Activated T-cell treated with anti-CD3 and anti-CD28 coated beads, Interleukin-2, amount 50 U/mL, for 4 hours (primary cell): ENCODE measurements around the gene FNDC3B. TPM values are rescaled to one million over a fixed set of nuclear protein-coding genes. Genes with fewer than 3 reads are reported as not detected.

Experiments used
- ATAC-seq, 2 donors: fragments of 200-7000 bp; cut with Tn5 transposase; one replicate each; pipeline ENCODE4 v1.10.0; 2021
- DNase-seq: peaks from one replicate; pipeline ENCODE4 v3.0.0-alpha.2; 2020
- H3K27me3 Mint-ChIP-seq: one replicate; pipeline ENCODE4 v1.8.0; 2021; ENCODE audit warnings: low read depth, mixed read lengths
- H3K36me3 Mint-ChIP-seq: one replicate; pipeline ENCODE4 v1.8.0; 2022; ENCODE audit warnings: mixed read lengths; ENCODE audit not compliant: insufficient read depth
- H3K4me1 Mint-ChIP-seq: one replicate; pipeline ENCODE4 v1.8.0; 2021; ENCODE audit warnings: low read depth, mixed read lengths
- H3K4me3 Mint-ChIP-seq: one replicate; pipeline ENCODE4 v1.8.0; 2021; ENCODE audit warnings: mild to moderate bottlenecking, moderate library complexity, mixed read lengths
- H3K9me3 Mint-ChIP-seq: one replicate; pipeline ENCODE4 v1.8.0; 2021; ENCODE audit warnings: mixed read lengths
- total RNA-seq, 3 donors: library from RNA; stranded (reverse); gene quantifications; one replicate each; pipeline ENCODE4 v1.2.1, GENCODE V29; 2021

FNDC3B gene
- total RNA-seq, 3 donors from 2014 or later, result 20.3 to 23.9 (median 21.2) TPM

- no peak for ATAC-seq
- Mint-ChIP-seq H3K36me3 (peaks cover 9% of the 10 kb centered on the region), H3K9me3 (no peaks in the 10 kb centered on the region), H3K4me3 (no peak overlapping the region), H3K4me1 (peaks cover 21% of the 10 kb centered on the region), H3K27me3 (no peaks in the 10 kb centered on the region)
- DNase-seq, result no peak
Measured at GRCh38 chr3:172158741-172159140, 119.4 kb downstream of the FNDC3B start.

GRCh38 chr3:172159376-172159775 is 120.0 kb downstream of the FNDC3B start:
- Mint-ChIP-seq H3K4me3 (no peak overlapping the region), H3K36me3 (peaks cover 9% of the 10 kb centered on the region), H3K4me1 (peaks cover 18% of the 10 kb centered on the region), H3K27me3 (no peaks in the 10 kb centered on the region), H3K9me3 (no peaks in the 10 kb centered on the region)
- no peak for ATAC-seq
- no peak for DNase-seq

GRCh38 chr3:172159962-172160538 is 120.7 kb downstream of the FNDC3B start:
- Mint-ChIP-seq H3K27me3 (no peaks in the 10 kb centered on the region), H3K4me1 (peaks cover 11% of the 10 kb centered on the region), H3K9me3 (no peaks in the 10 kb centered on the region), H3K4me3 (no peak overlapping the region), H3K36me3 (peaks cover 9% of the 10 kb centered on the region)
- DNase-seq (no peak), ATAC-seq (no peak)

GRCh38 chr3:172161133-172161789 is 121.9 kb downstream of the FNDC3B start:
- Mint-ChIP-seq H3K9me3 (no peaks in the 10 kb centered on the region), H3K27me3 (no peaks in the 10 kb centered on the region), H3K4me3 (no peak overlapping the region), H3K4me1 (peaks cover 7% of the 10 kb centered on the region), H3K36me3 (peaks cover 7% of the 10 kb centered on the region)
- ATAC-seq (no peak), DNase-seq (no peak)

DNA sequence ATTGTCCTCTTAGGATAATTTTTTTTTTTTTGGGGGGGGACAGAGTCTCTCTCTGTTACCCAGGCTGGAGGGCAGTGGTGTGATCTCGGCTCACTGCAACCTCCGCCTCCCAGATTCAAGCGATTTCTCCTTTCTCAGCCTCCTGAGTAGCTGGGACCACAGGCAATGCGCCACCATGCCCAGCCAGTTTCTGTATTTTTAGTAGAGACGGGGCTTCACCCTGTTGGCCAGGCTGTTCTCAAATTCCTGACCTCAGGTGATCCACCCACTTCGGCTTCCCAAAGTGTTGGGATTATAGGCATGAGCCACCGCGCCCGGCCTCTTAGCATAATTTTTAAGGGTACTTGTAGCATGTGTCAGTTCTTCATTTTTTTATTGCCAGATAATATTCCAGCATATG is 122.6 kb downstream of the FNDC3B start:
- no peak for DNase-seq

DNA sequence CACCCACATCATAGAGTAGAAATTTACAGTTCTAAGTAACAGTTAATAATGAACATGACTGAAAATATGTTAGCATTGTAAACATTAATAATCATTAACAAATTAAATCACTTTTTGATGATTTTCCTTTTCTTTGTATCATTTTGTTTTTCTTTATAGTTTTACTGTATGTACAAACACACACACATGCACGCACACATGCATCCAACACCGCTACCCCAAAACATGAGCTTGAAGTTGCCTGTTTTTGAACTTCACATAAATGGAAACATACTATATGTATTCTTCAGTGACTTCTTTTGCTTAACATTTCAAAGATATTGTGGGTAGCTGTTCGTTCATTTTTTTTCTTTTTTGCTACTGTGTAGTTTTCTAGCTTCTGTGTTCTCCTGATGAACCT is 123.9 kb downstream of the FNDC3B start:
- no peaks in the 10 kb centered on the region for H3K27me3 Mint-ChIP-seq
- peaks cover 8% of the 10 kb centered on the region for H3K4me1 Mint-ChIP-seq
- no peak overlapping the region for H3K4me3 Mint-ChIP-seq
- H3K9me3 Mint-ChIP-seq, result no peaks in the 10 kb centered on the region
- no peak for ATAC-seq
- no peak for DNase-seq
- peaks cover 3% of the 10 kb centered on the region for H3K36me3 Mint-ChIP-seq

More for the DNA sequence above, 122.6 kb downstream of the FNDC3B start:
- ATAC-seq, result no peak
- no peaks in the 10 kb centered on the region for H3K9me3 Mint-ChIP-seq
- no peak overlapping the region for H3K4me3 Mint-ChIP-seq
- peaks cover 4% of the 10 kb centered on the region for H3K36me3 Mint-ChIP-seq
- H3K27me3 Mint-ChIP-seq, result no peaks in the 10 kb centered on the region
- peaks cover 6% of the 10 kb centered on the region for H3K4me1 Mint-ChIP-seq

- H3K27me3 Mint-ChIP-seq, result no peaks in the 10 kb centered on the region
- ATAC-seq, result no peak
- H3K4me3 Mint-ChIP-seq, result no peak overlapping the region
- DNase-seq, result no peak
- no peaks in the 10 kb centered on the region for H3K9me3 Mint-ChIP-seq
- H3K4me1 Mint-ChIP-seq, result peaks cover 10% of the 10 kb centered on the region
- H3K36me3 Mint-ChIP-seq, result peaks cover 5% of the 10 kb centered on the region
Measured at GRCh38 chr3:172164620-172165362, 125.4 kb downstream of the FNDC3B start.

DNA sequence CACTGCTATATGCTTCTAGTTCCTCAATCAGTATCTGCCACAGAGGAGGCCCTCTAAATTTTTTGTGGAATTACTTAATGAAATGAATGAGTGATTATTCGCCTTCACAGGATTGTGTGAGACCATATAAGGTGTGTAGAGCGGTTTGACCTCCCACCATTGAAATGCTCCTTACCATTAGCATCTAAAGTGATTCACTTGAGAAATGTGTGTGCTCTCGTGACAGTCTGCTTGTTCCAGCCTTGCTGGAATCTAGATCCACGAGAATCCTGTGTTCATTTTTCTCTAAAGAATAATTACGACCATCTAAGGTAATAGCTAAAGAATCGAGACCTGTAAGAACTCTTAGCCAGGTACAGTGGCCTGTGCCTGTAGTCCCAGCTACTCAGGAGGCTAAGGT is 126.9 kb downstream of the FNDC3B start:
- ATAC-seq (no peak), DNase-seq (no peak)
- H3K27me3 Mint-ChIP-seq, result no peaks in the 10 kb centered on the region
- peaks cover 9% of the 10 kb centered on the region for H3K36me3 Mint-ChIP-seq
- no peak overlapping the region for H3K4me3 Mint-ChIP-seq
- H3K9me3 Mint-ChIP-seq, result no peaks in the 10 kb centered on the region
- H3K4me1 Mint-ChIP-seq, result peaks cover 8% of the 10 kb centered on the region

DNA sequence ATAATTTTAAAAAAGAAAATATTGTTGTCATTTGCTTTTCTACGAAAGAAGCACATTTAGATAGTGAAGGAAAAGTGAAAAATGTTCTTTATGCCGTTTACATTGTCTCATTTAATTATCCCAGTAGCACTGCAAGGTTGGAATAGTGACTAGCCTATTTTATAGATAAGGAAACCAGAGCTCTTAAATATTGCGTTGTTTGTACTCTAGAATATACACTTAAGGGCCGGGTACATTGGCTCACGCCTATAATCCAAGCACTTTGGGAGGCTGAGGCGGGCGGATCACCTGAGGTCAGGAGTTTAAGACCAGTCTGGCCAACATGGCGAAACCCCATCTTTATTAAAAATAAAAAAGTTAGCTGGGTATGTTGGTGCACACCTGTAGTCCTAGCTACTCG is 127.5 kb downstream of the FNDC3B start:
- DNase-seq, result no peak
- peaks cover 8% of the 10 kb centered on the region for H3K4me1 Mint-ChIP-seq

DNA sequence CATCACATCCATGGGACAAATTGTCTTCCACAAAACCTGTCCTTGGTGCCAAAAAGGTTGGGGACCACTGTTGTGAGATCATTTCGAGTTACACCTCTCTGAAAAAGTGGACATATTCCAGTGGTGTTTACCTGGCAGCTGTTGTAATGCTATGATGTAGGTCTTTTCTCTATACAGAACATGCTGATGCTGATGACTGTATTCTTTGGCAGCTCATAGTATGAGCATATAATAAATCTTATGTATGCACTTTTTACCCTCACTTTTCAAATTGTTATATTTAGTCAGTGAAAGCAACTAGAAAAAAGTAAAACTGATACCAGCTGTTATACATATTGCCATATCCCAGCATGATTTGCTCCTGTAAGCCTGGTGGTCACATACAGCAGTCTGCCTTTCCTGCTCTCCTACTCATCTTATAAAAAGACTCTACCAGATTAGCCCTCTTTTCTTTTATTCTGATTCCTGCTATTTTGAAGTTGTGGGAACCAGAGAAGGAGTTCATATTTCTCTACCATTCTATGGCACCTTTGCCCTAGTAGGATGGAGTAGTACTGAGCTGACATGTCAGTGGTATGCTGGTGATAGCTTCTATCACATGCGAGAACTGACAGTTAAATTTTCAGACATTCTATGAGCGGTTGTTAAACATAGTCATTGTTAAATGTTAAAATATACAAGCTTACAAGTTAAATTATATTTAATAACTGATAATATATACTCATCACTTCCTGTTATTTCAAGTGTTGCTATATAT is 128.7 kb downstream of the FNDC3B start:
- H3K4me1 Mint-ChIP-seq, result peaks cover 11% of the 10 kb centered on the region
- DNase-seq (no peak), ATAC-seq (no peak)
- peaks cover 9% of the 10 kb centered on the region for H3K36me3 Mint-ChIP-seq
- no peaks in the 10 kb centered on the region for H3K9me3 Mint-ChIP-seq
- H3K4me3 Mint-ChIP-seq, result no peak overlapping the region
- H3K27me3 Mint-ChIP-seq, result no peaks in the 10 kb centered on the region

More for the DNA sequence above, 127.5 kb downstream of the FNDC3B start:
- no peak for ATAC-seq
- H3K9me3 Mint-ChIP-seq, result no peaks in the 10 kb centered on the region
- no peaks in the 10 kb centered on the region for H3K27me3 Mint-ChIP-seq
- H3K4me3 Mint-ChIP-seq, result no peak overlapping the region
- H3K36me3 Mint-ChIP-seq, result peaks cover 9% of the 10 kb centered on the region

DNA sequence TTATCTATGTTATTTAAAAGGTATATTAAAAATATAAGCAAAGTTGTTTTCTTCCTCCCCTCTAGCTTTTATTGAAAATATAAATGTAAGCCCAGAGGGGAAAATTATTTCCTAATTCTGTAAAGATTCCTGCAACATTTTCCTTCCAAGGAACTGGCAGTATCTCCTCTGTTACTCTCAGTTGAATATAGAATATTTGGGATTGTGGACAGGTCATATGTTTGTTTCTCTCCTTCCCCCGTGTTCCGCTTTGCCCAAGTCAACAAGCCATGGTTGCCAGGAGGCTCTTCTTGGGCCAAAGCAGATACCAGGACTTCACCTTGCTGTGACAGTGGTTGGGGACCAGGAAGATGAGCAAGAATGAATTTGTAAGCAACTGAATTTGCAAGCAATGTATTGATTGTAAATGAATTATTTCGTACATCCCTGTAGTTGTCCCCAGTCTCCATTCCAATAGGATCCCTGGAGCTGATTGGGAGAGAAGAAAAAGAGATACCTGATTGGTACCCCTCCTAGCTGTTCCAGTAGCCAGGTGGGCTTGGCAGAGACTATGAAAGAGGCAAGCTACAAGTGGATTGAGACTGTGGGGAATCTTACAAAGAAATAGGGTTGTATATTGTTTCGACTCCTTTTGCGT is 130.8 kb downstream of the FNDC3B start:
- no peaks in the 10 kb centered on the region for H3K27me3 Mint-ChIP-seq
- peaks cover 17% of the 10 kb centered on the region for H3K4me1 Mint-ChIP-seq
- DNase-seq (no peak), ATAC-seq (no peak)
- H3K4me3 Mint-ChIP-seq, result no peak overlapping the region
- no peaks in the 10 kb centered on the region for H3K9me3 Mint-ChIP-seq
- H3K36me3 Mint-ChIP-seq, result peaks cover 9% of the 10 kb centered on the region

- H3K27me3 Mint-ChIP-seq, result no peaks in the 10 kb centered on the region
- no peaks in the 10 kb centered on the region for H3K9me3 Mint-ChIP-seq
- ATAC-seq, result no peak
- H3K4me3 Mint-ChIP-seq, result no peak overlapping the region
- no peak for DNase-seq
- H3K36me3 Mint-ChIP-seq, result peaks cover 9% of the 10 kb centered on the region
- H3K4me1 Mint-ChIP-seq, result peaks cover 17% of the 10 kb centered on the region
Measured at GRCh38 chr3:172170841-172171240, 131.5 kb downstream of the FNDC3B start.

GRCh38 chr3:172171396-172172075 is 132.2 kb downstream of the FNDC3B start:
- no peak for ATAC-seq
- no peaks in the 10 kb centered on the region for H3K9me3 Mint-ChIP-seq
- H3K27me3 Mint-ChIP-seq, result no peaks in the 10 kb centered on the region
- H3K4me3 Mint-ChIP-seq, result no peak overlapping the region
- H3K4me1 Mint-ChIP-seq, result peaks cover 17% of the 10 kb centered on the region
- no peak for DNase-seq
- peaks cover 9% of the 10 kb centered on the region for H3K36me3 Mint-ChIP-seq
